LHCN-M2 (cell line): ENCODE results near the gene SMPDL3A. TPM values are rescaled to one million over a fixed set of nuclear protein-coding genes. Genes with fewer than 3 reads are reported as not detected.

Source experiments
- DNase-seq: peaks from one replicate; pipeline ENCODE4 v3.0.0-alpha.2; 2012; ENCODE audit warnings: low read depth
- total RNA-seq: library from RNA; depleted of rRNA; stranded (reverse); fragments of >200 nt; gene quantifications from 2 replicates; pipeline ENCODE4 v1.2.3, GENCODE V29; 2014; rRNA removed

Gene SMPDL3A
- total RNA-seq, 1 experiment from 2014 or later, result 13.4 TPM

DNA sequence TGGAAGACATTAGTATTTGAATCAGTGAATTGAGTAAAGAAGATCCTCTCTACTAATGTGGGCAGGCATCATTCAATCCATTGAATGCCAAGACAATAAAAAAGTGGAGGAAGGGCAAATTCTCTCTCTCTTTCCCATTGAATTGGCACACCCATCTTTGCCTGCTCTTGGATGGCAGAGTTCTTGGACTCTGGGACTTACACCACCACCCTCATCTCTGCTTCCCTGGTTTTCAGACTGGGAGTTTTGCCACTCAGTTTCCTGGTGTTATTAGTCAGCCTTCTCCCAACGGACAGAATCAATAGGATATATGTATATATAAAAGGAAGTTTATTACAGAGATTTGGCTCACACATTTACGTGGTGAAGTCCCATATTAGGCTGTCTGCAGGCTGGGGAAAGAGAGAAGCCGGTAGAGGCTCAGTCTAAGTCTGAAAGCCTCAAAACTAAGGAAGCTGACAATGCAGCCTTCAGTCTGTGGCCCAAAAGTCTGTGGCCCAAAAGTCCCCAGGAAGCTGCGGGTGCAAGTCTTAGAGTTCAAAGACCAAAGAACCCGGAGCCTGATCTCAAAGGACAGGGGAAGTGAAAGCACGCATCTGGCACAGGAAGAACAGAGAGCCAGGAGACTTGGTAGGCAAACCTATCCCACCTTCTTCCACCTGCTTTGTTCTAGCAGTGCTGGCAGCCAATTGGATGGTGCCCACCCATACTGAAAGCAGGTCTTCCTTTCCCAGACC is 64.4 kb downstream of the SMPDL3A start:
- no peak for DNase-seq

Other genes starting within 250 kb of the SMPDL3A start
- 0.45 and 0.57 TPM in 2 replicates for gene PKIB, start 178.9 kb upstream of the SMPDL3A start, total RNA-seq
- not detected in 2 replicates for gene FABP7, start 9.5 kb upstream of the SMPDL3A start, total RNA-seq
- gene CLVS2, start 207.0 kb downstream of the SMPDL3A start, total RNA-seq, result under 0.01 TPM in 2 replicates